GM19372 (cell line): ENCODE data around the gene BRK1.
"Not testable (repeated sequence)": the region's sequence is repeated elsewhere in the genome, so short reads cannot be mapped to it uniquely, and the experiment has no call there.

Experiments used
- ATAC-seq: cut with Tn5 transposase; IDR thresholded peaks from one replicate; pipeline ENCODE4 v1.9.1; 2021; ENCODE audit warnings: mild to moderate bottlenecking, low read depth, moderate library complexity; ENCODE audit not compliant: unreplicated experiment

Gene BRK1

GRCh38 chr3:10142707-10143560 lies 27.5 kb downstream of the BRK1 start:
- ATAC-seq = no peak

- no peak for ATAC-seq
These were observed 30.2 kb downstream of the BRK1 start for GRCh38 chr3:10145685-10146084.

GRCh38 chr3:10149226-10149625 lies 33.8 kb downstream of the BRK1 start:
- no peak for ATAC-seq

GRCh38 chr3:10150987-10151386 lies 35.5 kb downstream of the BRK1 start:
- no peak for ATAC-seq

GRCh38 chr3:10154335-10155122 lies 39.1 kb downstream of the BRK1 start:
- ATAC-seq = no peak

- ATAC-seq = no peak
These were observed 39.6 kb downstream of the BRK1 start for GRCh38 chr3:10155123-10155472.

GRCh38 chr3:10155658-10156057 lies 40.2 kb downstream of the BRK1 start:
- no peak for ATAC-seq

GRCh38 chr3:10157031-10157430 lies 41.6 kb downstream of the BRK1 start:
- ATAC-seq = no peak

- not testable (repeated sequence) for ATAC-seq
These were observed 43.1 kb downstream of the BRK1 start for GRCh38 chr3:10158555-10158954.

- ATAC-seq = no peak
These were observed 44.9 kb downstream of the BRK1 start for GRCh38 chr3:10160346-10160745.

GRCh38 chr3:10160925-10161324 lies 45.5 kb downstream of the BRK1 start:
- no peak for ATAC-seq

- ATAC-seq = no peak
These were observed 46.7 kb downstream of the BRK1 start for GRCh38 chr3:10162185-10162584.

- not testable (repeated sequence) for ATAC-seq
These were observed 48.7 kb downstream of the BRK1 start for GRCh38 chr3:10164201-10164545.

- ATAC-seq = peak; percentile 78
These were observed 49.3 kb downstream of the BRK1 start, which contains the start of gene IRAK2 for GRCh38 chr3:10164546-10165393. TSS of gene IRAK2 (plus strand) at chr3:10164919. CDS start at chr3:10164955, 36 bp downstream.

- ATAC-seq = no peak
These were observed 50.7 kb downstream of the BRK1 start for GRCh38 chr3:10166213-10166604.

GRCh38 chr3:10169000-10169496 lies 53.6 kb downstream of the BRK1 start:
- no peak for ATAC-seq

GRCh38 chr3:10170915-10171478 lies 55.5 kb downstream of the BRK1 start:
- ATAC-seq = no peak

GRCh38 chr3:10173095-10173925 lies 57.8 kb downstream of the BRK1 start:
- no peak for ATAC-seq

- no peak for ATAC-seq
These were observed 58.5 kb downstream of the BRK1 start for GRCh38 chr3:10173926-10174435.
